ENCODE data around the gene RRP9.
"Not testable (repeated sequence)": the region's sequence is repeated elsewhere in the genome, so short reads cannot be mapped to it uniquely, and the experiment has no call there.

The RRP9 gene

DNA sequence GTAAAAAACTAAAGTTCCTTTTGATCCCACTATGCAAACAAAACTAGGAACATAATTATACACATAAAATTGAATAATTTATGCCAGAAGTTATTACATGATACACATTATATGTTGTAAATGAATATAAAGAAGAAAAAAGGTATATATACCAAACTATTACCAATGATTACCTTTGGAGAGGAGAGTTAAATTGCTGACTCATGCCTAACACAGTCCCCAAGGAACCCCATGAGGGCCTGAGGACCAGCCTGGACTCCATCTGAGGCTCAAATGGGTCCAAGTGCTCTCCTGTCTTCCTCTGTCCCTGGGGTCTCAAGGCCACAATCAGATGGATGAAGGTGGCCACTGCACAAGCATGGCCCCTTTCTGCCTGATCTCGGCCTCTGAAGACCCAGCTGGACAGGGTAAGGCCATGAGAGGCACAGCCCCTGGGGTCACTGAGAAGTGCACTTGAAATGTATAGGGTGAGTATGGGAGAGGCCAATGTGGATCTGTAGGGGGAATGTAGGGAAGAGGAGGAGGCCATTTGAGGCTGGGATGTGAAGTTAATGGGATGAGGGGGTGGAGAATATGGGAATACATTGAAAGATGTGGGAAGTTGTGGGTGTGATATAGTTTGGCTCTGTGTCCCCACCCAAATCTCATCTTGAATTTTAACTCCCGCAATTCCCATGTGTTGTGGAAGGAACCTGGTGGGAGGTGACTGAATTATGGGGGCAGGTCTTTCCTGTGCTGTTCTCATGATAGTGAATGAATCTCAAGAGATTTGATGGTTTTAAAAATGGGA lies 37.5 kb downstream of the RRP9 start:
- no peak for DNase-seq
- TF ChIP-seq GATA1 (IDR thresholded peaks at IDR 0.05; ENCODE audit: low read depth, low read length) (no peak), POLR2A (IDR thresholded peaks at IDR 0.05; ENCODE audit: low read length) (no peak)

DNA sequence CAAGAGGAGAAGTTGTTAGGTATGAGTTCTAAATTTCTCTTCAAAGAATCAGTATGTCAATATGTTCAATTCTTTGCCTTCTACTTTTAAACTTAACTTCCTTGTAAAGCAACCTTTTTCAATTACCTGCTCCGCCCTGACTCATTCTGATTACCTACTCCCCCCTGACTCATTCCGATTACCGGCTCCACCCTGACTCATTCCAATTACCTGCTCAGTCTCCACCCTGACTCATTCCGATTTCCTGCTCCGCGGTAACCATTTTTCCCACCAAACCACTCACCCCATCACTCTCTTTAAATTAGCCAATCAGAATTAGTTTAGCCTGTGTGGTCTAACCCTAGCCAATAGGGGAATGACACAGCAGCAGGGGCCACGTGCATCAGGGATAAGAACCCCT lies 39.3 kb downstream of the RRP9 start:
- not testable (repeated sequence) for DNase-seq

DNA sequence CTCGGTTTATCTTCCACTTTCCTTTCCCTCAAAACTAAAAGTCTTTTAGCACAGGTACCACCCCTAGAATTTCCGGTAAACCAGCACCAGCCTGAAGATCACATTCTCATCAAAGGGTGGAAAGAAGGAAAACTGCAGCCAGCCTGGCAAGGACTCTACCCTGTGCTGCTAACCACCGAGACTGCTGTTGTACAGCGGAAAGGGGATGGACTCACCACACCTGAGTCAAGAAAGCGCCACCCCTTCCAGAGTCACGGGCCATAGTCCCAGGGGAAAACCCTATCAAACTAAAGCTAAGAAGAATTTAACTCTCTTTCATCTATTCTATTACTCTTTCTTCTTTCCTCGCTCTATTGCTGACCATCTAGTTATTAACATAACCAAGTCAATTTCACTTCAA lies 41.7 kb downstream of the RRP9 start:
- DNase-seq, result not testable (repeated sequence)

DNA sequence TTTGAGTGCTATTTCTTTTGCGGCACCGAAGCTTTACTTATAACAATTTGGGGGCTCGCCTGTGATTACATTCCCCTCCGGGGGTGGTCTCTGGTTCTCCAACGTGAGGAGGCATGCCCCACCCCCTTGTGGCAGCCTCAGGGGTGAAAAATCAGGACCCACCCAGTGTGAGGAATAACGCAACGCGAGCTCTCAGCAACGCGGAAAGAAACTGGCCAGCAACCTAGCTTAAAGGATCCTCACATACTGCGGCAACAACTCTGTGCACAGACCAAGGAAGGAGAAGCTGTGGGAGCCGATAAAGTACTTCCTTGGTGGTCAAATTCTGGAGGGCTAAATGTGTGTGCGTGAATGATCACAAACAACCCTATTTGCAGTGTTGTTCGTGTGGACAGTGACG lies 44.3 kb downstream of the RRP9 start:
- DNase-seq, result no peak
- TF ChIP-seq POLR2A (IDR thresholded peaks at IDR 0.05; ENCODE audit: low read length) (no peak), GATA1 (IDR thresholded peaks at IDR 0.05; ENCODE audit: low read depth, low read length) (no peak)

GRCh38 chr3:51896607-51897305 lies 44.9 kb downstream of the RRP9 start:
- TF ChIP-seq POLR2A (IDR thresholded peaks at IDR 0.05; ENCODE audit: low read length) (no peak), GATA1 (IDR thresholded peaks at IDR 0.05; ENCODE audit: low read depth, low read length) (no peak)
- DNase-seq, result no peak

DNA sequence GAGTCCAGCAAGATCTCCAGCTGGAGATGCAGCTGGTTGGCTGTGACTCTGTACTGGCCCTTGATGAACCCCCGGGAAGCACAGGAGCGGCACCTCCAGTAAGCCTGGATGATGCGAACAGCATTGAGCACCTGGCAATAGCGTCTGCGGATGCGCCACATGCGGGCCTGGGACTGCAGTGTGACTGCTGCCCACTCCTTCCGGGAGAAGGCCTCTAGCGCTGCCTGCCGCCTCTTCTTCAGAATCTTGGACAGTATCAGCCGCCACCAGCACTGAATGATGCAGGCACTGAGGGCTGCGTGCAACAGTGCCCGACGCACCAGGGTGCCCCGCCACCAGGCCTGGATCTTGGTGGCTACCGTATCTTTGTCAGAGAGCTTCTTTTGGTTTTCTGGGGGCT lies 46.8 kb downstream of the RRP9 start:
- DNase-seq, result no peak
- TF ChIP-seq GATA1 (IDR thresholded peaks at IDR 0.05; ENCODE audit: low read depth, low read length) (no peak), POLR2A (IDR thresholded peaks at IDR 0.05; ENCODE audit: low read length) (no peak)

- TF ChIP-seq GATA1 (IDR thresholded peaks at IDR 0.05; ENCODE audit: low read depth, low read length), result no peak
- TF ChIP-seq POLR2A (IDR thresholded peaks at IDR 0.05; ENCODE audit: low read length), result no peak
- DNase-seq, result no peak
Observed at GRCh38 chr3:51894391-51894790, 47.3 kb downstream of the RRP9 start.

DNA sequence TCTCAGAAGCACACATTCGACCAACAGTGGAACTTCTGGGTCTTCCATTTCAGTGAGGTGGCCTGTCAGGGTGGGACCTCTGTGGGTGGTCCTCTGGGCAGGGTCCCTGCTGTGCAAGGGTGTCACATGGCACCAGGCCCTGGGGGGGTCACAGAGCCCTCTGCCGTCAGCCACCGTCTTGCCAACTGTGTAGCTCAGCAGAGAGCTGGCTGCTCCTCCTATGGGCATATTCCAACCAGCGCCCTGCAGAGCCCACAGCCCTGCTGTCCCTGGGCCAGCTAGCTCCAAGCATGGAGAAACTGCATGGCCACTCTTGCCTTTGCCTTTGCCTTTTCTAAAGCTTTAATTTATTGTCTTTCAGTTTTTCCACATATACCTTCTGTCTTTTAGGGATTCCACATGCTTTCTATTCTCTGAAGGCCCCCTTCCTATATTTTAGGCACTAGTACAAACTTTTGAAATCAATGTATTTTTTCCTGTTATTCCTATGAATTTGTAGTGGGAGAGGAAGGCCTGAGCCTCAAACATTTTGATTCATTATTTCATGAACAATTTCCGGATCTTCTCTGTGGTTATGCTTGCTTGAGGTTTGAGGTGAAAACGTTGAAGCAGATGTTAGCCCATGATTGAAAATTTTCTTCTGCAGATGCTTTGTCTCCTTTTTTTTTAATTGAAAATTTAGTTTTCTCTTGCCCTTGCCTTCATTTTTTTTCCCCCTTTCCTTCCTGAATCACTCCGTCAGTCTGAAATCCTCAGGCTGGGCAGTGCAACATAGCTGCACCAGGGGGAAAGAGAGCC lies 50.3 kb downstream of the RRP9 start:
- TF ChIP-seq POLR2A (IDR thresholded peaks at IDR 0.05; ENCODE audit: low read length) (no peak), GATA1 (IDR thresholded peaks at IDR 0.05; ENCODE audit: low read depth, low read length) (no peak)
- DNase-seq, result no peak

- DNase-seq, result no peak
Observed at GRCh38 chr3:51888463-51889105, 53.1 kb downstream of the RRP9 start.

GRCh38 chr3:51887620-51888019 lies 54.1 kb downstream of the RRP9 start:
- TF ChIP-seq POLR2A (IDR thresholded peaks at IDR 0.05; ENCODE audit: low read length) (no peak), GATA1 (IDR thresholded peaks at IDR 0.05; ENCODE audit: low read depth, low read length) (no peak)
- no peak for DNase-seq

More at GRCh38 chr3:51888463-51889105, 53.1 kb downstream of the RRP9 start:
- TF ChIP-seq GATA1 (IDR thresholded peaks at IDR 0.05; ENCODE audit: low read depth, low read length) (no peak), POLR2A (IDR thresholded peaks at IDR 0.05; ENCODE audit: low read length) (no peak)

DNA sequence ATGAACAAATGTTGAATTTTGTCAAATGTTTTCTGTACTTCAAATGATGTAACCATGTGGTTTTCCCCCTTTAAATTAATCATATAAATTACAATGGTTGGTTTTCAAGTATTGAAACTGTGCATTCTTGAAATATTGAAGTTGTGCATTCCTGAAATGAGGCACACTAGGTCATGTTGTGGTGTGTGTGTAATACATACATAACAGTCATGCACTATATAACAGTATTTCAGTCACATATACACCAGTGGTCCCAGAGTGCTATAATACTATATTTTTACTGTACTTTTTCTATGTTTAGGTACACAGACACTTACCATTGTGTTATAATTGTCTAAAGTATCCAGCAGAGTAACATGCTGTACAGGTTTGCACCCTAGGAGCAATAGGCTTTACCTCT lies 55.3 kb downstream of the RRP9 start:
- DNase-seq, result no peak
- TF ChIP-seq POLR2A (IDR thresholded peaks at IDR 0.05; ENCODE audit: low read length), result no peak
- TF ChIP-seq GATA1 (IDR thresholded peaks at IDR 0.05; ENCODE audit: low read depth, low read length), result no peak

All from erythroblast (primary cell).